NCI-H2196 (cell line): ENCODE data around the gene PRPF39.
A peak's percentile ranks its signal among the peaks of the same experiment; 100 is the strongest.
"Not testable (repeated sequence)": the region's sequence is repeated elsewhere in the genome, so short reads cannot be mapped to it uniquely, and the experiment has no call there.

Source experiments
- DNase-seq: peaks from one replicate; lab custom pipeline; 2025; ENCODE audit not compliant: unreplicated experiment; lab: John Stamatoyannopoulos, UW

PRPF39 gene

GRCh38 chr14:45135659-45136395, 51.9 kb downstream of the PRPF39 start, which contains the start of gene FANCM:
Gene FANCM (plus strand): TSS chr14:45135930. CDS start chr14:45136032, 102 bp downstream.
- DNase-seq, result peak; percentile 96

DNA sequence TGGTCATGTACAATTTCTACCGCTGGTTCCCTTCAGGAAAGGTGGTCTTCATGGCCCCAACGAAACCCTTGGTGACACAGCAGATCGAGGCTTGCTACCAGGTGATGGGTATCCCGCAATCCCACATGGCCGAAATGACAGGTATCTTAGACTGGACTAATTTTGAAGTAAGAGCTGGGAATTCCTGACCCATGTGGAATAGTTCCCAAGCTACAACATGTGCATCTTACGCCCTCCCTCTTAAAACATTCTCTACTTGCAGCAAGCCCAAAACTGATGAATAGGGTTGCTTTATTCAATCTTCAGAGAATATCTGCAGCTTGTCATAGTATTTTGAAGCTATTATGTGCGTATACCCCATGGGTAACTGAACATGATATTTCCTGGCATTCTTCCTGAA, 52.5 kb downstream of the PRPF39 start:
- DNase-seq, result no peak

DNA sequence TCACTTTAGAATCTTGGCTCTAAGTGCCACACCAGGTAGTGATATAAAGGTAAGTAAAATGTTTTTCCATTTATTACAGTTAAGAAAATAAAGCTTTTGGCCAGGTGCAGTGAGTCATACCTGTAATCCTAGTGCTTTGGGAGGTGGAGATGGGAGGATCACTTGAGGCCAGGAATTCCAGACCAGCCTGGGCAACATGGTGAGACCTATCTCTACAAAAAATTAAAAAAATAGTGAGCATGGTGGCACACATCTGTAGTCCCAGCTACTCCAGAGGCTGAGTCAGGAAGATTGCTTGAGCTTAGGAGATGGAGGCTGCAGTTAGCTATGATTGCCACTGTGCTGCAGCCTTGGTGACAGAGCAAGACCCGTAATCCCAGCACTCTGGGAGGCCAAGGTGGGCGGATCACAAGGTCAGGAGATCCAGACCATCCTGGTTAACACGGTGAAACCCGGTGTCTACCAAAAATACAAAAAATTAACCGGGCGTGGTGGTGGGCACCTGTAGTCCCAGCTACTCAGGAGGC, 56.8 kb downstream of the PRPF39 start:
- no peak for DNase-seq

GRCh38 chr14:45142083-45142482, 58.2 kb downstream of the PRPF39 start:
- not testable (repeated sequence) for DNase-seq

DNA sequence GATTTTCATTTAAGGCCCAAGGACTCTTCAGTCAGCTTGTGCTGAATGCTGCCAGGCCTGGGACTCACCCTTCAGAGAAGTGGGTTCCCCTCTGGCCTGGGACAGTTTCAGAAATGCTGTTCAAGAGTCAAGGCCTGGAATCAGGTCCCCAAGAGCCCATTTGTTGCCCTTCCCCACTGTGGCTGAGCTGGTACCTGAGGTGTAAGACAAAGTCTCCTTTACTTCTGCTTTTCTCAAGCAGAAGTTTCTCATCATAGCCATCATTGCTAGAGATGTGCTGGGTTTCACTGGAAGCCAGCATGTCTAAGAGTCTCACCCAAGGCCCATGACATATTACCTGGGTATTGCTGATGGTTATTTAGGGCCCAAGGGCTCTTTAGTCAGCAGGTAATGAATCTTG, 60.7 kb downstream of the PRPF39 start:
- DNase-seq, result no peak

GRCh38 chr14:45145214-45145613, 61.3 kb downstream of the PRPF39 start:
- DNase-seq, result no peak

DNA sequence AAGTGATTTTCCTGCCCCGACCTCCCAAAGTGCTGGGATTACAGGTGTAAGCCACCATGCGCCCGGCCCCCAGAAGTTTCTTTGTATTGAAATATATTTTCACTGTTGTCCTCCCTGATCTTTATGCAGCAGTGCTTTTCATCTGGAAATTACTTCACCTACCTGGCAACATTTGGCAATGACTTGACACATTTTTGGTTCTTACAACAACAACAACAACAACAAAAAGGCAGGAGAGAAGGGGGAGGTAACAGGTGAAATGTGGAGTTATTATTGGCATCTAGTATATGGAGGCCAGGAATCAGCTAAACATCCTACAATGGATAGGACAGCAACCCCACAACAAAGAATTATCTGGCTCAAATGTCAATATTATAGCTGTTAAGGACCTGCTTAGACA, 65.7 kb downstream of the PRPF39 start:
- no peak for DNase-seq

- no peak for DNase-seq
These were observed 66.5 kb downstream of the PRPF39 start for GRCh38 chr14:45150386-45150890.

- DNase-seq, result no peak
These were observed 72.2 kb downstream of the PRPF39 start for GRCh38 chr14:45156067-45156466.
